Astrocyte (in vitro differentiated cells and primary cell): ENCODE data around the gene MBD2. TPM values are rescaled to one million over a fixed set of nuclear protein-coding genes. Genes with fewer than 3 reads are reported as not detected.
"Not testable (repeated sequence)": the region's sequence is repeated elsewhere in the genome, so short reads cannot be mapped to it uniquely, and the experiment has no call there.

ENCODE experiments used
- DNase-seq: peaks from one replicate; pipeline ENCODE4 v3.0.0-alpha.2; 2010; ENCODE audit warnings: low read depth
- FAIRE-seq: peaks from 2 replicates; lab custom pipeline; 2011; peaks lifted over from hg19 to GRCh38; lab: Jason Lieb, UNC
- H2AFZ ChIP-seq: 2 replicates; pipeline ENCODE4 v1.6.0; 2012; ENCODE audit warnings: low read depth, low read length, inconsistent platforms
- H3K27ac ChIP-seq: 2 replicates; pipeline ENCODE4 v1.5.1; 2011; ENCODE audit warnings: low read depth, low read length, inconsistent platforms
- H3K27me3 ChIP-seq: 2 replicates; pipeline ENCODE4 v1.6.0; 2011; ENCODE audit warnings: low read length, inconsistent platforms; ENCODE audit not compliant: insufficient read depth
- H3K36me3 ChIP-seq: 2 replicates; pipeline ENCODE4 v1.5.1; 2011; ENCODE audit warnings: low read length, inconsistent platforms; ENCODE audit not compliant: insufficient read depth
- H3K4me1 ChIP-seq: 2 replicates; pipeline ENCODE4 v1.5.1; 2011; ENCODE audit warnings: low read length, inconsistent platforms; ENCODE audit not compliant: insufficient read depth
- H3K4me2 ChIP-seq: 2 replicates; pipeline ENCODE4 v1.6.0; 2012; ENCODE audit warnings: low read length, inconsistent platforms
- H3K4me3 ChIP-seq: 2 replicates; pipeline ENCODE4 v1.5.1; 2011; ENCODE audit warnings: low read depth, mild to moderate bottlenecking, low read length, inconsistent platforms; ENCODE audit not compliant: insufficient read depth
- H3K79me2 ChIP-seq: 2 replicates; pipeline ENCODE4 v1.6.0; 2012; ENCODE audit warnings: mild to moderate bottlenecking, low read length, inconsistent platforms; ENCODE audit not compliant: insufficient read depth
- H3K9ac ChIP-seq: 2 replicates; pipeline ENCODE4 v1.6.0; 2012; ENCODE audit warnings: mild to moderate bottlenecking, low read length, inconsistent platforms
- H3K9me3 ChIP-seq: 2 replicates; pipeline ENCODE4 v1.5.1; 2012; ENCODE audit warnings: low read depth, mild to moderate bottlenecking, low read length, inconsistent platforms; ENCODE audit not compliant: insufficient read depth
- H4K20me1 ChIP-seq: 2 replicates; pipeline ENCODE4 v1.6.0; 2012; ENCODE audit warnings: low read length, inconsistent platforms; ENCODE audit not compliant: insufficient read depth
- H3K27ac Mint-ChIP-seq: one replicate; pipeline ENCODE4 v1.8.0; 2021; ENCODE audit warnings: mild to moderate bottlenecking, mixed read lengths; ENCODE audit not compliant: unreplicated experiment
- H3K27me3 Mint-ChIP-seq: one replicate; pipeline ENCODE4 v1.8.0; 2021; ENCODE audit warnings: low read depth, mixed read lengths; ENCODE audit not compliant: unreplicated experiment
- H3K36me3 Mint-ChIP-seq: one replicate; pipeline ENCODE4 v1.8.0; 2021; ENCODE audit warnings: low read depth, mixed read lengths; ENCODE audit not compliant: unreplicated experiment
- H3K4me1 Mint-ChIP-seq: one replicate; pipeline ENCODE4 v1.8.0; 2021; ENCODE audit warnings: low read depth, mixed read lengths; ENCODE audit not compliant: unreplicated experiment
- H3K4me3 Mint-ChIP-seq: one replicate; pipeline ENCODE4 v1.8.0; 2021; ENCODE audit warnings: mild to moderate bottlenecking, moderate library complexity, mixed read lengths; ENCODE audit not compliant: unreplicated experiment
- H3K9me3 Mint-ChIP-seq: one replicate; pipeline ENCODE4 v1.8.0; 2021; ENCODE audit warnings: mild to moderate bottlenecking, mixed read lengths; ENCODE audit not compliant: unreplicated experiment
- CTCF ChIP-seq: IDR thresholded peaks from 2 replicates; pipeline ENCODE4 v1.5.1; 2011; ENCODE audit warnings: low read depth, mild to moderate bottlenecking, inconsistent platforms, low read length, moderate library complexity; ENCODE audit not compliant: insufficient read depth
- EZH2 ChIP-seq: IDR thresholded peaks from 2 replicates; pipeline ENCODE4 v1.6.1; 2012; ENCODE audit warnings: mild to moderate bottlenecking, low read length, inconsistent platforms; ENCODE audit not compliant: insufficient read depth
- total RNA-seq: library from RNA; stranded (reverse); gene quantifications from 2 replicates; pipeline ENCODE4 v1.2.1, GENCODE V29; 2021

MBD2 gene
- total RNA-seq, 1 donor from 2014 or later = 53.1 TPM

DNA sequence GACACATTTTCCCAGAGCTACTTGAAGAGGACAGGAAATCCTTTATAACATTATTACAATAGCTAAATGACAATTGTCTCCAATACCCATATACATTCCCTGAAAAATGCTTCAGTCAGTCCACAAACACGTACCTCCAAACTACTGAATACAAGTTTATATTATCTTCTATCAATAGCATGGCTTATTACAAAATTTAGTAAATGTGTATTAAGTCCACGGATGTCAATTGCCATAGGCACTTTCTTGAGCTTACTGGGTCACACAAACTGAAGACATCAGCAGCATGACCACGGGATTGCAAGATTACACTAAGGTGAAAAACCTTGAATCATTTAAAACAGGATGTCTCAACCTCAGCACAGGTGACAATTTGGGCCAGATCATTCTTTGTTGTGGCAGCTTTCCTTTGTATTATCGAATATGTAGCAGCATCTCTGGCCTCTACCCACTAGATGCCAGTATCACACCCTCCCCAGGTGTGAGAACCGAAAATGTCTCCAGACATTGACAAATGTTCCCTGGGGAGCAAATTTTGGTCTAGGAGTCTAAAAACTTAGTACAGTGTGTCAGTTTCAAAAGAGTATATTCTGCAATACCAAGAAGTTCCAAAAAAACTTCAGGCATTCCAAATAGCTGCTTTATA lies 1.4 kb downstream of the MBD2 start:
- Mint-ChIP-seq H3K36me3 (no peaks in the 10 kb centered on the region), H3K9me3 (no peaks in the 10 kb centered on the region), H3K4me1 (peaks cover 16% of the 10 kb centered on the region), H3K27me3 (no peaks in the 10 kb centered on the region), H3K27ac (no peak overlapping the region), H3K4me3 (peak overlapping the region; percentile 97)
- peak overlapping the region; percentile 71 for H3K4me3 ChIP-seq
- peaks cover 59% of the 10 kb centered on the region for H3K79me2 ChIP-seq
- no peak for DNase-seq
- peaks cover 15% of the 10 kb centered on the region for H3K4me1 ChIP-seq
- H2AFZ ChIP-seq = no peak overlapping the region
- H3K9ac ChIP-seq = peak overlapping the region; percentile 84
- H3K4me2 ChIP-seq = peak overlapping the region; percentile 85
- peaks cover 53% of the 10 kb centered on the region for H4K20me1 ChIP-seq
- no peaks in the 10 kb centered on the region for H3K36me3 ChIP-seq
- no peak for TF ChIP-seq CTCF
- no peak for TF ChIP-seq EZH2
- no peaks in the 10 kb centered on the region for H3K27me3 ChIP-seq
- H3K27ac ChIP-seq = peak overlapping the region; percentile 56
- FAIRE-seq = no peak
- H3K9me3 ChIP-seq = no peaks in the 10 kb centered on the region

DNA sequence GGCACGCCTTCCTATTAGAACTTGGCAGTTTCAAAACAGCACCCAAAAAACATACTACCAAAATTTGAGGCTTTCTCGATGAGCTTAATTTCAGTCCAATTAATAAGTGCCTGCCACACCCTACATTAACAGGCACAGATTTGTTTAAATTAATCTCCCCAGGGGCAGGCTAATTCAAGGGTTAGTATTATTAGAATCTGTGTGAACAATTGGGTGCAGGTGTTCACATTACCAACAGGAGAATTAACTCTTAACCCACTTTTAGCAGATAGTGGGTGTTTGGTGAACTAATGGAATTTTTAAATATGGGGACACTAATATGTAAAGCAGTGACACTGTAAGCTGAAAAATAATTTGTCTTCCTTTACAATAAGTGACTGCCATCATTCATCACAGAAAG lies 4.1 kb downstream of the MBD2 start:
- H3K36me3 Mint-ChIP-seq = no peaks in the 10 kb centered on the region
- Histone ChIP-seq H2AFZ (no peak overlapping the region), H3K9ac (no peak overlapping the region), H3K4me3 (no peak overlapping the region), H3K27me3 (no peaks in the 10 kb centered on the region), H3K4me1 (peaks cover 15% of the 10 kb centered on the region), H3K4me2 (no peak overlapping the region), H3K9me3 (no peaks in the 10 kb centered on the region), H3K79me2 (peaks cover 83% of the 10 kb centered on the region), H3K36me3 (no peaks in the 10 kb centered on the region), H4K20me1 (peaks cover 69% of the 10 kb centered on the region), H3K27ac (no peak overlapping the region)
- no peak for DNase-seq
- no peak overlapping the region for H3K4me3 Mint-ChIP-seq
- no peak for FAIRE-seq
- no peak for TF ChIP-seq CTCF
- TF ChIP-seq EZH2 = no peak
- H3K27me3 Mint-ChIP-seq = no peaks in the 10 kb centered on the region
- no peak overlapping the region for H3K27ac Mint-ChIP-seq
- H3K9me3 Mint-ChIP-seq = no peaks in the 10 kb centered on the region
- peaks cover 16% of the 10 kb centered on the region for H3K4me1 Mint-ChIP-seq

GRCh38 chr18:54218803-54219202 lies 5.7 kb downstream of the MBD2 start:
- not testable (repeated sequence) for H3K4me2 ChIP-seq, H3K4me3 Mint-ChIP-seq, H3K9me3 ChIP-seq, H3K9ac ChIP-seq, H3K27ac ChIP-seq, DNase-seq, H3K36me3 Mint-ChIP-seq, H3K27me3 Mint-ChIP-seq, H2AFZ ChIP-seq, H3K27ac Mint-ChIP-seq, FAIRE-seq, H3K27me3 ChIP-seq, H3K4me3 ChIP-seq, H3K9me3 Mint-ChIP-seq, H3K36me3 ChIP-seq
- Histone ChIP-seq H3K79me2 (peaks cover 98% of the 10 kb centered on the region), H4K20me1 (peaks cover 83% of the 10 kb centered on the region), H3K4me1 (peaks cover 11% of the 10 kb centered on the region)
- peaks cover 17% of the 10 kb centered on the region for H3K4me1 Mint-ChIP-seq
